Mesendoderm (in vitro differentiated cells): ENCODE data around the gene CLEC18A.
A peak's percentile ranks its signal among the peaks of the same experiment; 100 is the strongest.

Experiments
- DNase-seq: peaks from one replicate; pipeline ENCODE4 v3.0.0; 2013
- H2AK5ac ChIP-seq: 2 replicates; pipeline ENCODE4 v1.6.1; 2013; ENCODE audit warnings: low read length, inconsistent platforms
- H2BK120ac ChIP-seq: 2 replicates; pipeline ENCODE4 v1.6.1; 2013; ENCODE audit warnings: low read depth, mild to moderate bottlenecking, low read length, moderate library complexity, mixed read lengths
- H2BK15ac ChIP-seq: replicated peaks from 2 replicates; pipeline ENCODE4 v1.6.1; 2013; ENCODE audit warnings: low read depth, mild to moderate bottlenecking, moderate library complexity
- H2BK5ac ChIP-seq: 2 replicates; pipeline ENCODE4 v1.6.1; 2013; ENCODE audit warnings: low read length, inconsistent platforms
- H3K18ac ChIP-seq: 2 replicates; pipeline ENCODE4 v1.6.1; 2013; ENCODE audit warnings: mild to moderate bottlenecking, low read length, mixed read lengths
- H3K23ac ChIP-seq: one replicate; pipeline ENCODE4 v1.6.1; 2013; ENCODE audit warnings: low read length
- H3K27ac ChIP-seq: 2 replicates; pipeline ENCODE4 v1.5.1; 2013; ENCODE audit warnings: low read depth, mild to moderate bottlenecking, inconsistent platforms, low read length, moderate library complexity
- H3K27me3 ChIP-seq: 2 replicates; pipeline ENCODE4 v1.6.1; 2013; ENCODE audit warnings: low read length, control low read depth, mild to moderate bottlenecking, inconsistent platforms; ENCODE audit not compliant: insufficient read depth, poor library complexity
- H3K36me3 ChIP-seq: 2 replicates; pipeline ENCODE4 v1.6.1; 2013; ENCODE audit warnings: low read length, inconsistent platforms; ENCODE audit not compliant: control insufficient read depth, insufficient read depth
- H3K4ac ChIP-seq: one replicate; pipeline ENCODE4 v1.6.1; 2013; ENCODE audit warnings: low read depth, mild to moderate bottlenecking, low read length, moderate library complexity
- H3K4me1 ChIP-seq: 2 replicates; pipeline ENCODE4 v1.6.1; 2013; ENCODE audit warnings: low read depth, low read length, inconsistent platforms; ENCODE audit not compliant: control insufficient read depth
- H3K4me2 ChIP-seq: 2 replicates; pipeline ENCODE4 v1.6.1; 2013; ENCODE audit warnings: low read length
- H3K4me3 ChIP-seq: 2 replicates; pipeline ENCODE4 v1.5.1; 2013; ENCODE audit warnings: mild to moderate bottlenecking, low read length
- H3K56ac ChIP-seq: one replicate; pipeline ENCODE4 v1.6.1; 2013; ENCODE audit warnings: low read length
- H3K79me1 ChIP-seq: 2 replicates; pipeline ENCODE4 v1.6.1; 2013; ENCODE audit warnings: low read length, inconsistent platforms
- H3K79me2 ChIP-seq: 2 replicates; pipeline ENCODE4 v1.6.1; 2013; ENCODE audit warnings: mild to moderate bottlenecking, low read length; ENCODE audit not compliant: control insufficient read depth, insufficient read depth
- H3K9ac ChIP-seq: 2 replicates; pipeline ENCODE4 v1.6.1; 2013; ENCODE audit warnings: low read length, inconsistent platforms
- H4K5ac ChIP-seq: one replicate; pipeline ENCODE4 v1.6.1; 2013; ENCODE audit warnings: low read length
- H4K8ac ChIP-seq: one replicate; pipeline ENCODE4 v1.6.1; 2013; ENCODE audit warnings: low read depth, mild to moderate bottlenecking, control low read depth, low read length, moderate library complexity
- WGBS: extraction: QIAGEN DNeasy Blood & Tissue Kit; methylation state at CpG from one replicate; pipeline ENCODE4 v1.1.7; 2013; ENCODE audit warnings: low lambda C conversion rate, missing lambda C conversion rate; ENCODE audit not compliant: insufficient coverage; ENCODE audit errors: extremely low coverage; 5-methylcytosine and 5-hydroxymethylcytosine counted together

The CLEC18A gene

DNA sequence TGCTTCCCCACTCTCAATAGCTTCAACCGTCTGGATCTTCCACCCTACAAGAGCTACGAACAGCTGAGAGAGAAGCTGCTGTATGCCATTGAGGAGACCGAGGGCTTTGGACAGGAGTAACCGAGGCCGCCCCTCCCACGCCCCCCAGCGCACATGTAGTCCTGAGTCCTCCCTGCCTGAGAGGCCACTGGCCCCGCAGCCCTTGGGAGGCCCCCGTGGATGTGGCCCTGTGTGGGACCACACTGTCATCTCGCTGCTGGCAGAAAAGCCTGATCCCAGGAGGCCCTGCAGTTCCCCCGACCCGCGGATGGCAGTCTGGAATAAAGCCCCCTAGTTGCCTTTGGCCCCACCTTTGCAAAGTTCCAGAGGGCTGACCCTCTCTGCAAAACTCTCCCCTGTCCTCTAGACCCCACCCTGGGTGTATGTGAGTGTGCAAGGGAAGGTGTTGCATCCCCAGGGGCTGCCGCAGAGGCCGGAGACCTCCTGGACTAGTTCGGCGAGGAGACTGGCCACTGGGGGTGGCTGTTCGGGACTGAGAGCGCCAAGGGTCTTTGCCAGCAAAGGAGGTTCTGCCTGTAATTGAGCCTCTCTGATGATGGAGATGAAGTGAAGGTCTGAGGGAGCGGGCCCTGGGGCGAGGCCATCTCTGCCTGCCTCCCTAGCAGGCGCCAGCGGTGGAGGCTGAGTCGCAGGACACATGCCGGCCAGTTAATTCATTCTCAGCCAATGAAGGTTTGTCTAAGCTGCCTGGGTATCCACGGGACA lies 11.1 kb upstream of the CLEC18A start:
- H2BK15ac ChIP-seq = no peak overlapping the region
- H2BK120ac ChIP-seq = no peak overlapping the region
- no peak overlapping the region for H3K4ac ChIP-seq
- no peak overlapping the region for H3K4me2 ChIP-seq
- no peaks in the 10 kb centered on the region for H3K79me2 ChIP-seq
- H3K79me1 ChIP-seq = no peaks in the 10 kb centered on the region
- H3K27ac ChIP-seq = no peak overlapping the region
- H3K36me3 ChIP-seq = no peaks in the 10 kb centered on the region
- DNase-seq = no peak
- no peaks in the 10 kb centered on the region for H3K4me1 ChIP-seq
- H3K23ac ChIP-seq = no peak overlapping the region
- no peak overlapping the region for H2BK5ac ChIP-seq
- H3K18ac ChIP-seq = no peak overlapping the region
- no peak overlapping the region for H3K4me3 ChIP-seq
- H3K27me3 ChIP-seq = no peaks in the 10 kb centered on the region
- H2AK5ac ChIP-seq = no peak overlapping the region
- no peak overlapping the region for H4K5ac ChIP-seq
- no peak overlapping the region for H4K8ac ChIP-seq
- no CpG with 5 or more reads among the region's 26 CpGs for WGBS
- no peak overlapping the region for H3K56ac ChIP-seq
- no peak overlapping the region for H3K9ac ChIP-seq

DNA sequence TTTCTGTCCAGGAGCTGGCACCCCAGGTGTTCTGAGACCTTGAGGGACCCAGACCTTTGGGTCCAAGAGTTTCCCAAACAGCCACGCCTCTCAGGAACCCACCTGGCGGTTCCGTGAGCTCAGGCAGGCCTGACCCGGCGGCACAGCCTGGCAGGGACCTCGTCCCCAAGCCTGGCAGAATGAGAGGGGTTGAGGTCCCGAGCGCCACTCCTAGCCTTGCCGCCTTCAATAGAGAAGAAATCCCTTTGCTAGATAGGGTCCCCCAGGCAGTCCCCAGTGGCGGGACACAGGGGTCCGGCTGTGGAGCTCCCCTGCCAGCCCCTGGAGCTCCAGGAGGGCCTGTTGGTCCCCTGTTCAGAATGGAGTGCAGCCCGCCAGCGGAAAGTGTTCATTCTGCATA lies 10.5 kb upstream of the CLEC18A start:
- H3K36me3 ChIP-seq = no peaks in the 10 kb centered on the region
- H3K56ac ChIP-seq = no peak overlapping the region
- H3K4ac ChIP-seq = no peak overlapping the region
- H4K8ac ChIP-seq = no peak overlapping the region
- no peak overlapping the region for H3K4me3 ChIP-seq
- no peaks in the 10 kb centered on the region for H3K27me3 ChIP-seq
- no peak overlapping the region for H3K4me2 ChIP-seq
- no peaks in the 10 kb centered on the region for H3K79me1 ChIP-seq
- H3K9ac ChIP-seq = no peak overlapping the region
- H4K5ac ChIP-seq = no peak overlapping the region
- DNase-seq = no peak
- no peaks in the 10 kb centered on the region for H3K79me2 ChIP-seq
- no peak overlapping the region for H3K23ac ChIP-seq
- H2BK15ac ChIP-seq = no peak overlapping the region
- no peak overlapping the region for H2BK5ac ChIP-seq
- no peak overlapping the region for H3K18ac ChIP-seq
- no peak overlapping the region for H2BK120ac ChIP-seq
- H2AK5ac ChIP-seq = no peak overlapping the region
- no peaks in the 10 kb centered on the region for H3K4me1 ChIP-seq
- H3K27ac ChIP-seq = no peak overlapping the region
- WGBS = no CpG with 5 or more reads among the region's 13 CpGs

DNA sequence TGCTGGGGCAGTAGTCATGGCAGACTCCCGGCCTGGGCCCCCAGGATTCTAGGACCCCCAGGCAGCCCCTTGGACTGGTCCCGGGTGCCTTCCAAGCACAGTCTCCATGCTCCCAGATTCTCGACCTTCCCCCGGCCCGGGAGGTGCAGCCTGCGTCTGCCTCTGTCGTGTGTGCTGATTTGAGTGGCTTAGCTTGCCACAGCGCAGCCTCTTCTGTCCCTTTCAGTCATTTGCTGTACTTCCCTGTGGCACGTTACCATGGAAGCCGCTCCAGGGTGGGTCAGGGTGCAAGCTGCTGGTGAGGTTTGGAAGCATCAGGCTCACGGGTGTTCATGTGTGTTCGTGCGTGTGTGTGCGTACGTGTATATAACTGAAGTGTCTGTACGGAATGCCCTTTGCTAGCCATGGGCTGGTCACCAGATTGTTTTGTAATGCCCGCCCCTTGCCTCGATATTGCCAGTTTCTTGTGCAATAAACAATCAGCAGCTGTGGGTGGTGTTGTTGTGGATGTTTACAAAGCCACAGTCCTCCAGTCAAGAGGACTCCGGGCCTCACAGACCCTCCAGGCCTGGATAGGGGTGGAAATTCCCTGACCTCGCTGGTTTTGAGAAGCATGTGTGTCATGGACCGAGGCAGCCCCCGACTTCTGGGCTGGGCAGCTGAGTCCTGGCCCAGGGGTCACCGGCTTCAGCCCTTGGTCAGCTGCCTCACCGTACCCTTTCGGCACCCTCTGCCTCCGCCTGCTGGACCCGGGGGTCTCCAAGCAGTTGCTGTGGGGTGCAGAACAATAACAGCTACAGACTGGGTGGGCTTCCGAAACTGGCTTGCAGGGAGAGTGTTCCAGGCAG lies 9.7 kb upstream of the CLEC18A start:
- Histone ChIP-seq H3K23ac (no peak overlapping the region), H4K5ac (no peak overlapping the region), H3K79me2 (no peaks in the 10 kb centered on the region), H3K79me1 (no peaks in the 10 kb centered on the region), H2BK120ac (no peak overlapping the region), H4K8ac (no peak overlapping the region), H3K27ac (no peak overlapping the region), H3K36me3 (no peaks in the 10 kb centered on the region), H3K18ac (no peak overlapping the region), H3K9ac (no peak overlapping the region), H3K56ac (no peak overlapping the region), H3K4me3 (no peak overlapping the region), H2BK5ac (no peak overlapping the region), H2AK5ac (no peak overlapping the region), H3K27me3 (no peaks in the 10 kb centered on the region), H3K4me1 (no peaks in the 10 kb centered on the region), H2BK15ac (no peak overlapping the region), H3K4me2 (no peak overlapping the region), H3K4ac (no peak overlapping the region)
- no CpG with 5 or more reads among the region's 28 CpGs for WGBS
- DNase-seq = no peak

DNA sequence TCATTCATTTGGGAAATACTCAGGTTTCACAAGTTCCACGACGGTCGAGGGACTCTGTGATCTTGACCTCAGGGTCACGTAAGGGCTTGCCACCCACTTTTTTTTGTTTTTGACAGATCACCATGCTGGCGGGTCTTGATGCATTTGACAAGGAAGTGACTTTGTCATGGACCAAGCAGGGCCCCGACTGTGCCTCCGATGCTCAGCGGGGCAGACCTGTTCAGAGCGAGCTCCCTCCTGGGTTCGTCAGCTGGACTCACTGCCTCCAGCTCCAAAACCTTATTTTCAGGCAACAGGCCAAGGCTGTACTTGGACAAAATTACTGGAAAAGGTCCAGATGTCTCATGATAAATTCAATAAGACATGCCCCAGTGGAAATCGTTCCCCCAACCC lies 9.0 kb upstream of the CLEC18A start:
- no peaks in the 10 kb centered on the region for H3K79me1 ChIP-seq
- H3K79me2 ChIP-seq = no peaks in the 10 kb centered on the region
- no CpG with 5 or more reads among the region's 11 CpGs for WGBS
- H3K23ac ChIP-seq = no peak overlapping the region
- no peak overlapping the region for H2BK15ac ChIP-seq
- H3K56ac ChIP-seq = no peak overlapping the region
- H3K27me3 ChIP-seq = no peaks in the 10 kb centered on the region
- no peak for DNase-seq
- H4K8ac ChIP-seq = no peak overlapping the region
- no peak overlapping the region for H3K9ac ChIP-seq
- no peak overlapping the region for H2AK5ac ChIP-seq
- no peak overlapping the region for H4K5ac ChIP-seq
- no peak overlapping the region for H3K4me2 ChIP-seq
- H3K27ac ChIP-seq = no peak overlapping the region
- H2BK5ac ChIP-seq = no peak overlapping the region
- H3K4me1 ChIP-seq = no peaks in the 10 kb centered on the region
- H3K4ac ChIP-seq = no peak overlapping the region
- no peak overlapping the region for H3K18ac ChIP-seq
- H2BK120ac ChIP-seq = no peak overlapping the region
- H3K36me3 ChIP-seq = no peaks in the 10 kb centered on the region
- H3K4me3 ChIP-seq = no peak overlapping the region

DNA sequence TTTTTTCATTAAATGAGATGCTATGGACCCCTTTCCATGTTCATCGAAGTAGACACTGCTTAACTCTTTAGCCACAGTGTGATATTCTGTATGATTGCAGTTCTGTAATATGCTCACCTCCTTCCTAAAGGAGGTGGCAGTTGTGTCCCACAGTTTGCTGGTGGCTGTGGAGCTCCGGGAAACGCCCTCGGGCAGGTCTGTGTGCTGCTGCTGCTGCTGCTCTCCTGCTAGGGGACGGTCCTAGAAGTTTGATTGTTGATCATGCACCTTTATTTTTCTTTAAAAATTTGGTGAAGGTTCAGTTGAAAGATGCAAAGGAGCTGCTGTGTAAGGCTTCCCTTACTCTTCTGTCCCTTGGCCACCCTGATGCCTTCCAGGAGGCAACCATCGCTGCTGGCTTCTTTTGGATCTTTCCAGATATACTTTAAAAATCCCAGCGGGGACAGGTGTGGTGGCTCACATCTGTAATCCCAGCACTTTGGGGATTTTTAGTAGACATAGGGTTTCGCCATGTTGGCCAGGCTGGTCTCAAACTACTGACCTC lies 8.4 kb upstream of the CLEC18A start:
- no peak overlapping the region for H4K5ac ChIP-seq
- H3K4ac ChIP-seq = no peak overlapping the region
- H4K8ac ChIP-seq = no peak overlapping the region
- no peak overlapping the region for H2BK15ac ChIP-seq
- no peak overlapping the region for H3K23ac ChIP-seq
- H2BK5ac ChIP-seq = no peak overlapping the region
- no peak overlapping the region for H3K4me2 ChIP-seq
- no peak overlapping the region for H3K18ac ChIP-seq
- H3K9ac ChIP-seq = no peak overlapping the region
- DNase-seq = peak; percentile 40
- H3K79me2 ChIP-seq = no peaks in the 10 kb centered on the region
- H3K4me1 ChIP-seq = no peaks in the 10 kb centered on the region
- no CpG with 5 or more reads among the region's 8 CpGs for WGBS
- H3K79me1 ChIP-seq = no peaks in the 10 kb centered on the region
- no peaks in the 10 kb centered on the region for H3K27me3 ChIP-seq
- no peak overlapping the region for H3K4me3 ChIP-seq
- no peaks in the 10 kb centered on the region for H3K36me3 ChIP-seq
- no peak overlapping the region for H2AK5ac ChIP-seq
- H2BK120ac ChIP-seq = no peak overlapping the region
- no peak overlapping the region for H3K56ac ChIP-seq
- H3K27ac ChIP-seq = no peak overlapping the region
